ENCODE results near the gene COPS3. TPM values are rescaled to one million over a fixed set of nuclear protein-coding genes. Genes with fewer than 3 reads are reported as not detected.

The COPS3 gene
- total RNA-seq, 6 experiments from 2014 or later: 19.7 to 33.0 (median 25.8) TPM

DNA sequence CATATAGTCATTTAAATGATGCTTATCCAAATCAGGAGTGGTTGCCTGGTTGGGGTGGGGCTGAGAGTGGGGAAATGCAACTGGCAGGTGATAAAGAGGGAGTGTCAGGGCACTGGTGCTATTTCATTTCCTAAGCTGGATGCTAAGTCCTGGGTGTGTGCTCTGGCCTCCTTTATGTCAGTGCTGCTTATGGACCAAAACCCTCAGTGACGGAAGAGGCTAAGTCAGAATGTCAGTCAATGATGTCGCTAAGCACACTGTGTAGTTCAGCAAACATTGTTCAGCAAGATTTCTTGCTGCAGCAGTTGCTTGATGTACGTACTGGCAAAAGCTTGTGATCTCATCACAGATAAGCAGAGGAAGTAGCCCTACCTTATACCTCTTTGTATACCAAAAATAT lies 27.6 kb downstream of the COPS3 start:
- peak in 1 of 3 donors; percentile 16 for DNase-seq

DNA sequence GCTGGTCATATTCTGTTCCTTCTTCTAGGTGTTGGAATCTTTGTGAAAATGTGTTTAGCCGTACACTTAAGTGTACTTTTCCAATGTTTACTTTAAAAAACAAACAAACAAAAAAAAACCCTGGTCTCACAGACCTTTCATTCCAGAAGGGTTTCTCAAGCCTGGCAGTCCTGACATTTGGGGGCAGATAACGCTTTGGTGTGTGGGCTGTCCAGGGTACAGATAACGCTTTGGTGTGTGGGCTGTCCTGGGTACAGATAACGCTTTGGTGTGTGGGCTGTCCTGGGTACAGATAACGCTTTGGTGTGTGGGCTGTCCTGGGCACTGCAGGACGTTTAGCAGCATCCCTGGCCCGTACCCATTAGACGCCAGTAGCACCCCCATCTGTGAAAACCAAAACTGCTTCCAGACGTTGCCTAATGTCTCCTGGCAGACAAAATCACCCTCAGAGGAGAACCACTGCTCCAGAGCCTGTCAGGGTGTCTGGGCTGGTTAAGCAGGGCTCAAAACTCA lies 28.8 kb downstream of the COPS3 start:
- Histone ChIP-seq H3K4me3 (no peak overlapping the region), H3K36me3 (peaks cover 0 to 47% (median 15%) of the 10 kb centered on the region in 4 donors), H3K4me1 (peaks cover 0 to 6% (median 0%) of the 10 kb centered on the region in 4 donors), H3K9me3 (no peaks in the 10 kb centered on the region), H3K27me3 (no peaks in the 10 kb centered on the region), H3K27ac (no peak overlapping the region)
- TF ChIP-seq, protein P1, sequence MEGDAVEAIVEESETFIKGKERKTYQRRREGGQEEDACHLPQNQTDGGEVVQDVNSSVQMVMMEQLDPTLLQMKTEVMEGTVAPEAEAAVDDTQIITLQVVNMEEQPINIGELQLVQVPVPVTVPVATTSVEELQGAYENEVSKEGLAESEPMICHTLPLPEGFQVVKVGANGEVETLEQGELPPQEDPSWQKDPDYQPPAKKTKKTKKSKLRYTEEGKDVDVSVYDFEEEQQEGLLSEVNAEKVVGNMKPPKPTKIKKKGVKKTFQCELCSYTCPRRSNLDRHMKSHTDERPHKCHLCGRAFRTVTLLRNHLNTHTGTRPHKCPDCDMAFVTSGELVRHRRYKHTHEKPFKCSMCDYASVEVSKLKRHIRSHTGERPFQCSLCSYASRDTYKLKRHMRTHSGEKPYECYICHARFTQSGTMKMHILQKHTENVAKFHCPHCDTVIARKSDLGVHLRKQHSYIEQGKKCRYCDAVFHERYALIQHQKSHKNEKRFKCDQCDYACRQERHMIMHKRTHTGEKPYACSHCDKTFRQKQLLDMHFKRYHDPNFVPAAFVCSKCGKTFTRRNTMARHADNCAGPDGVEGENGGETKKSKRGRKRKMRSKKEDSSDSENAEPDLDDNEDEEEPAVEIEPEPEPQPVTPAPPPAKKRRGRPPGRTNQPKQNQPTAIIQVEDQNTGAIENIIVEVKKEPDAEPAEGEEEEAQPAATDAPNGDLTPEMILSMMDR (IDR thresholded peaks at IDR 0.05): no peak
- TF ChIP-seq POLR2A (IDR thresholded peaks at IDR 0.05): no peak
- intact Hi-C loops (cut with DNase I): no loop called here
- DNase-seq: peak in 1 of 3 donors; percentile 41
- peak; percentile 55 to 81 (median 62) for ATAC-seq
- WGBS (ENCODE audit: insufficient coverage, low coverage, low lambda C conversion rate, missing lambda C conversion rate): 29% methylated on average over 5 of the region's 9 CpGs

More for the DNA sequence above, 27.6 kb downstream of the COPS3 start:
- intact Hi-C loops (cut with DNase I): no loop called here
- no peak for ATAC-seq
- no peak for TF ChIP-seq POLR2A (IDR thresholded peaks at IDR 0.05)
- TF ChIP-seq, protein P1 (IDR thresholded peaks at IDR 0.05): no peak
- no peak overlapping the region for H3K27ac ChIP-seq
- 75% methylated on average over 2 of the region's 3 CpGs for WGBS (ENCODE audit: insufficient coverage, low coverage, low lambda C conversion rate, missing lambda C conversion rate)
- H3K4me1 ChIP-seq: peaks cover 0 to 6% (median 0%) of the 10 kb centered on the region in 4 donors
- H3K27me3 ChIP-seq: no peaks in the 10 kb centered on the region
- H3K4me3 ChIP-seq: no peak overlapping the region
- no peaks in the 10 kb centered on the region for H3K9me3 ChIP-seq
- H3K36me3 ChIP-seq: peaks cover 0 to 46% (median 10%) of the 10 kb centered on the region in 4 donors

- Histone ChIP-seq H3K27me3 (no peaks in the 10 kb centered on the region), H3K4me1 (no peaks in the 10 kb centered on the region), H3K27ac (no peak overlapping the region), H3K36me3 (peaks cover 0 to 28% (median 17%) of the 10 kb centered on the region in 4 donors), H3K9me3 (no peaks in the 10 kb centered on the region), H3K4me3 (no peak overlapping the region)
- WGBS (ENCODE audit: insufficient coverage, low coverage, low lambda C conversion rate, missing lambda C conversion rate): 91% methylated on average over 2 of the region's 3 CpGs
- DNase-seq: peak in 1 of 3 donors; percentile 1
- no peak for ATAC-seq
- TF ChIP-seq, protein P1 (IDR thresholded peaks at IDR 0.05): no peak
- TF ChIP-seq POLR2A (IDR thresholded peaks at IDR 0.05): no peak
- intact Hi-C loops (cut with DNase I): no loop called here
Measured at GRCh38 chr17:17246879-17247278, 34.2 kb downstream of the COPS3 start.

GRCh38 chr17:17243163-17243562 lies 37.9 kb downstream of the COPS3 start:
- peaks cover 0 to 3% (median 0%) of the 10 kb centered on the region in 4 donors for H3K4me1 ChIP-seq
- ATAC-seq: no peak
- no peak for TF ChIP-seq POLR2A (IDR thresholded peaks at IDR 0.05)
- TF ChIP-seq, protein P1 (IDR thresholded peaks at IDR 0.05): no peak
- 87% methylated on average over 5 of the region's 6 CpGs for WGBS (ENCODE audit: insufficient coverage, low coverage, low lambda C conversion rate, missing lambda C conversion rate)
- intact Hi-C loops (cut with DNase I): no loop called here
- no peaks in the 10 kb centered on the region for H3K9me3 ChIP-seq
- DNase-seq: peak in 1 of 3 donors; percentile 14
- no peak overlapping the region for H3K4me3 ChIP-seq
- no peak overlapping the region for H3K27ac ChIP-seq
- peaks cover 0 to 21% (median 13%) of the 10 kb centered on the region in 4 donors for H3K36me3 ChIP-seq
- H3K27me3 ChIP-seq: no peaks in the 10 kb centered on the region
